ENCODE results near the gene STPG3.

DNA sequence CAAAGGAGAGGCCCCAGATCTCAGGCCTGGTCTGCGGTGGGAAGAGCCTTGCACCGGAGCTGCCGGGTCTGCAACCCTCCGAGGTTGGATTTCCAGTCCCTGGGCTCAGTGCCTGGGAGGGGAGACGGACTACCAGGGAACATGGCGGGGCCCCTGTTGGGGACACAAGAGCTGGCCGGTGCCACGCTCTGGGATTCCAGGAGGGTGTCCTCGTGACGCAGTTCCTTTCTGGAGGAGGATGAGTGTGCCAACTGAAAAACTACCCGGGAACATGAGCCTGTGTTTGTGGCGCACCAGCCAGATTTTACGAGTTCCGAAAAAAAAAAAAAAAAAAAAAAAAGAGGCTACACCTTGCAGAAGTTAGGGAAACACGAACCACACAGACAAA is 42.0 kb downstream of the STPG3 start:
- TF ChIP-seq, protein P1, sequence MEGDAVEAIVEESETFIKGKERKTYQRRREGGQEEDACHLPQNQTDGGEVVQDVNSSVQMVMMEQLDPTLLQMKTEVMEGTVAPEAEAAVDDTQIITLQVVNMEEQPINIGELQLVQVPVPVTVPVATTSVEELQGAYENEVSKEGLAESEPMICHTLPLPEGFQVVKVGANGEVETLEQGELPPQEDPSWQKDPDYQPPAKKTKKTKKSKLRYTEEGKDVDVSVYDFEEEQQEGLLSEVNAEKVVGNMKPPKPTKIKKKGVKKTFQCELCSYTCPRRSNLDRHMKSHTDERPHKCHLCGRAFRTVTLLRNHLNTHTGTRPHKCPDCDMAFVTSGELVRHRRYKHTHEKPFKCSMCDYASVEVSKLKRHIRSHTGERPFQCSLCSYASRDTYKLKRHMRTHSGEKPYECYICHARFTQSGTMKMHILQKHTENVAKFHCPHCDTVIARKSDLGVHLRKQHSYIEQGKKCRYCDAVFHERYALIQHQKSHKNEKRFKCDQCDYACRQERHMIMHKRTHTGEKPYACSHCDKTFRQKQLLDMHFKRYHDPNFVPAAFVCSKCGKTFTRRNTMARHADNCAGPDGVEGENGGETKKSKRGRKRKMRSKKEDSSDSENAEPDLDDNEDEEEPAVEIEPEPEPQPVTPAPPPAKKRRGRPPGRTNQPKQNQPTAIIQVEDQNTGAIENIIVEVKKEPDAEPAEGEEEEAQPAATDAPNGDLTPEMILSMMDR (IDR thresholded peaks at IDR 0.05), result no peak
- no peak for TF ChIP-seq POLR2A (IDR thresholded peaks at IDR 0.05)
